Spleen (tissue), 11 donors: Measurements from ENCODE around the gene MMEL1. TPM values are rescaled to one million over a fixed set of nuclear protein-coding genes. Genes with fewer than 3 reads are reported as not detected.

Experiments used
- DNase-seq: peaks from one replicate; pipeline ENCODE4 v3.0.0-alpha.2; 2020
- H3K27ac ChIP-seq, 8 donors: fragments of 200-600 bp; sonication (generic) in 7 of 8; 1 replicate in 4 of 8; 2 replicates in 4 of 8; pipeline versions ENCODE4 v1.5.0 to v1.8.0; 2016 to 2021; ENCODE audit warnings: inconsistent platforms in 4 of 8, mild to moderate bottlenecking in 4 of 8, moderate library complexity in 1 of 8
- H3K27me3 ChIP-seq, 7 donors: fragments of 200-600 bp; sonication (generic) in 6 of 7; replicated peaks in 1 of 7; 1 replicate in 4 of 7; 2 replicates in 3 of 7; pipeline versions ENCODE4 v1.5.0 to v1.8.0; 2016 to 2021; ENCODE audit warnings: inconsistent platforms in 3 of 7, mild to moderate bottlenecking in 1 of 7
- H3K36me3 ChIP-seq, 6 donors: fragments of 200-600 bp; sonication (generic) in 5 of 6; 1 replicate in 4 of 6; 2 replicates in 2 of 6; pipeline versions ENCODE4 v1.5.0 to v1.8.0; 2016 to 2021; ENCODE audit warnings: inconsistent platforms in 2 of 6
- H3K4me1 ChIP-seq, 6 donors: fragments of 200-600 bp; sonication (generic) in 5 of 6; 1 replicate in 3 of 6; 2 replicates in 3 of 6; pipeline versions ENCODE4 v1.5.0 to v1.8.0; 2016 to 2021; ENCODE audit warnings: inconsistent platforms in 3 of 6
- H3K4me3 ChIP-seq, 8 donors: fragments of 200-600 bp; sonication (generic) in 7 of 8; 1 replicate in 4 of 8; 2 replicates in 4 of 8; pipeline versions ENCODE4 v1.5.0 to v1.8.0; 2016 to 2021; ENCODE audit warnings: inconsistent platforms in 4 of 8, mild to moderate bottlenecking in 4 of 8, moderate library complexity in 2 of 8
- H3K9me3 ChIP-seq, 8 donors: fragments of 200-600 bp; sonication (generic) in 7 of 8; 1 replicate in 4 of 8; 2 replicates in 4 of 8; pipeline versions ENCODE4 v1.5.0 to v1.8.0; 2016 to 2021; ENCODE audit warnings: inconsistent platforms in 4 of 8
- POLR2A ChIP-seq, 3 donors: fragments of 450-650 bp; IDR thresholded peaks; one replicate each; pipeline ENCODE4 v1.5.1; 2017; ENCODE audit warnings: antibody characterized with exemption in 3 of 3, mild to moderate bottlenecking in 1 of 3
- POLR2AphosphoS5 ChIP-seq, 3 donors: sonication (generic); formaldehyde crosslinking; IDR thresholded peaks; one replicate each; pipeline ENCODE4 v1.5.1; 2017; ENCODE audit warnings: antibody characterized with exemption in 3 of 3
- WGBS, 5 donors: extraction: QIAGEN DNeasy Blood & Tissue Kit in 3 of 5; methylation state at CpG; one replicate each; pipeline versions ENCODE4 v1.1.5 to v1.1.7; 2013 to 2018; 5-methylcytosine and 5-hydroxymethylcytosine counted together
- intact Hi-C: fragments of 100-400 bp; cut with DNase I; formaldehyde crosslinking; loops from one replicate; pipeline ENCODE4 v1.15.0; 2023; ENCODE audit warnings: low total_unique reads
- polyA plus RNA-seq, 3 donors: library from polyadenylated mRNA; stranded (reverse); fragments of 200-250 nt; gene quantifications; one replicate each; pipeline ENCODE4 v1.2.1, GENCODE V29; 2013
- total RNA-seq, 7 donors: library from RNA; depleted of rRNA in 3 of 7; stranded (reverse); fragments of >200 nt in 3 of 7; fragmentation: NEBNext Ultra II Directional in 4 of 7; extraction: Animal tissue kit (Norgen Biotek cat#: 25700) in 4 of 7; gene quantifications; one replicate each; pipeline versions ENCODE4 v1.1.0 to v1.2.1, GENCODE V29; 2016 to 2021
- TF ChIP-seq, protein P1 (sequence below), 11 experiments: fragments of 200-600 bp in 7 of 11; fragments of 450-650 bp in 4 of 11; sonication (generic) in 4 of 11; IDR thresholded peaks in 8 of 11; conservative IDR thresholded peaks in 3 of 11; 1 replicate in 7 of 11; 2 replicates in 4 of 11; pipeline versions ENCODE4 v1.4.0 to v1.8.0; 2016 to 2021; ENCODE audit warnings: antibody characterized with exemption in 11 of 11, inconsistent platforms in 4 of 11, mild to moderate bottlenecking in 1 of 11
- donor health status: healthy with polysubstance abuse.
- donor health status: DM: no; HTN: no; CAD: no; lungs with moderate emphysema.
- donor health status: DM: no; HTN: no; CAD: no.
- donor health status: Bipolar disorder and iron deficiency.
- donor health status: healthy.
- donor health status: DM: no; HTN: no; CAD: no.
- donor health status: DM: yes; HTN: yes; CAD: no.

Gene MMEL1
- total and polyA plus RNA-seq, 10 donors = 1.9 to 6.4 (median 3.3) TPM; not detected in 1

GRCh38 chr1:2567083-2567679 lies 65.6 kb downstream of the MMEL1 start:
- intact Hi-C loops = no loop called here
- 78 to 93% (median 91%) methylated on average over 11 to 16 of the region's 16 CpGs for WGBS, 5 donors
- Histone ChIP-seq H3K36me3 (peaks cover 0 to 22% (median 18%) of the 10 kb centered on the region in 6 donors), H3K4me1 (peaks cover 0 to 10% (median 3%) of the 10 kb centered on the region in 6 donors), H3K9me3 (no peaks in the 10 kb centered on the region), H3K27ac (no peak overlapping the region), H3K27me3 (no peaks in the 10 kb centered on the region), H3K4me3 (no peak overlapping the region)
- peak; percentile 47 to 80 (median 49) for TF ChIP-seq POLR2AphosphoS5 (IDR thresholded peaks at IDR 0.05)
- TF ChIP-seq POLR2A (IDR thresholded peaks at IDR 0.05) = no peak
- no peak for DNase-seq

DNA sequence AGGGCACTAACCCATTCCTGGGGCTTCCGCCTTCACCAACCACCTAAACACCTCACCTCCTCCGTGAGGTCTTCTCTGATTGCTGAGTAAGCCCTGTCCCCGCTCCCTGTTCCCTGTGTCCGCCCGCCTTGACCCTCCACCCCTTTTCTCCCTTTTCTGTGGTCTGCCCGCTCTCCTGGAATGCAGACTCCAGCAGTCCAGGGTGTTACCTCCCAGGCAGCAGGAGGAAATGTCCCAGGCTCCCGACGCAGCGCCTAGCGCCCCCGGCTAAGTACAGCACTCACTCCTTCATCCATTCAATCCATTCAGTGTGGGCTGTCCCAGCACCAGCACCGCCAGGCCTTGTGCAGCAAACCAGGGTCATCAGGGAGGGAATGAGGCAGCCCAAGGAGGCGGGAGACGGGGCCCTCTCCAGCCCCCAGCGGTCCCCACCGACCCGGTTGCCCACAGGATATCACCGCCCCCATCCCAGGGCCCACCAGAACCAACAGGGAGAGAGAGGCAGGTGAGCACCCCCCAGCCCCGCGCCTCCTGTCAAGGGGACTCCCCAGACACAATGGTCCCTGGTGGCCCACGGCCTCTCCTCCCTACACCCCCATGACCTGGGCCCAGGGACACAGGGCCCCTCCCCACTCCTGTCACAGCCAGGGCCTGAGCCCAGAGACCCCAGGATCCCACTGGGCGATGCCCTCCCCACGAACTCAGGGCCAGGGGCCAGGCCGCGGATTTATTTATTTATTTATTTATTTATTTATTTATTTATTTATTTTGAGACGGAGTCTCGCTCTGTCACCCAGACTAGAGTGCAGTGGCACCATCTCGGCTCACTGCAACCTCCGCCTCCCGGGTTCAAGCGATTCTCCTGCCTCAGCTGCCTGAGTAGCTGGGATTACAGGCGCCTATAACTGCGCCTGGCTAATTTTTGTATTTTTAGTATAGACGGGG lies 66.4 kb downstream of the MMEL1 start:
- Histone ChIP-seq H3K9me3 (no peaks in the 10 kb centered on the region), H3K36me3 (peaks cover 0 to 30% (median 26%) of the 10 kb centered on the region in 6 donors), H3K27ac (no peak overlapping the region), H3K4me1 (peaks cover 0 to 16% (median 3%) of the 10 kb centered on the region in 6 donors), H3K27me3 (no peaks in the 10 kb centered on the region), H3K4me3 (no peak overlapping the region)
- peak; percentile 27 to 72 (median 48) for TF ChIP-seq POLR2AphosphoS5 (IDR thresholded peaks at IDR 0.05)
- TF ChIP-seq, protein P1, sequence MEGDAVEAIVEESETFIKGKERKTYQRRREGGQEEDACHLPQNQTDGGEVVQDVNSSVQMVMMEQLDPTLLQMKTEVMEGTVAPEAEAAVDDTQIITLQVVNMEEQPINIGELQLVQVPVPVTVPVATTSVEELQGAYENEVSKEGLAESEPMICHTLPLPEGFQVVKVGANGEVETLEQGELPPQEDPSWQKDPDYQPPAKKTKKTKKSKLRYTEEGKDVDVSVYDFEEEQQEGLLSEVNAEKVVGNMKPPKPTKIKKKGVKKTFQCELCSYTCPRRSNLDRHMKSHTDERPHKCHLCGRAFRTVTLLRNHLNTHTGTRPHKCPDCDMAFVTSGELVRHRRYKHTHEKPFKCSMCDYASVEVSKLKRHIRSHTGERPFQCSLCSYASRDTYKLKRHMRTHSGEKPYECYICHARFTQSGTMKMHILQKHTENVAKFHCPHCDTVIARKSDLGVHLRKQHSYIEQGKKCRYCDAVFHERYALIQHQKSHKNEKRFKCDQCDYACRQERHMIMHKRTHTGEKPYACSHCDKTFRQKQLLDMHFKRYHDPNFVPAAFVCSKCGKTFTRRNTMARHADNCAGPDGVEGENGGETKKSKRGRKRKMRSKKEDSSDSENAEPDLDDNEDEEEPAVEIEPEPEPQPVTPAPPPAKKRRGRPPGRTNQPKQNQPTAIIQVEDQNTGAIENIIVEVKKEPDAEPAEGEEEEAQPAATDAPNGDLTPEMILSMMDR (IDR thresholded peaks at IDR 0.05 in 8 of 11, conservative IDR thresholded peaks at IDR 0.05 in 3 of 11) = no peak
- intact Hi-C loops = no loop called here
- 74 to 84% (median 81%) methylated on average over 32 to 34 of the region's 34 CpGs for WGBS, 5 donors
- no peak for DNase-seq

GRCh38 chr1:2564815-2565374 lies 67.9 kb downstream of the MMEL1 start:
- DNase-seq = no peak
- TF ChIP-seq POLR2AphosphoS5 (IDR thresholded peaks at IDR 0.05) = peak; percentile 4 to 58 (median 38)
- no peak for TF ChIP-seq POLR2A (IDR thresholded peaks at IDR 0.05)
- H3K4me1 ChIP-seq = peaks cover 0 to 29% (median 8%) of the 10 kb centered on the region in 6 donors

GRCh38 chr1:2564006-2564814 lies 68.6 kb downstream of the MMEL1 start:
- Histone ChIP-seq H3K36me3 (peaks cover 0 to 52% (median 48%) of the 10 kb centered on the region in 6 donors), H3K4me3 (no peak overlapping the region), H3K4me1 (peaks cover under 1 to 36% (median 13%) of the 10 kb centered on the region in 6 donors), H3K27ac (peak overlapping the region in 1 of 8 donors; percentile 14), H3K27me3 (no peaks in the 10 kb centered on the region), H3K9me3 (no peaks in the 10 kb centered on the region)
- DNase-seq = no peak
- TF ChIP-seq POLR2A (IDR thresholded peaks at IDR 0.05) (no peak), POLR2AphosphoS5 (IDR thresholded peaks at IDR 0.05) (peak; percentile 14 to 63 (median 25))
- intact Hi-C loops = no loop called here
- WGBS, 5 donors = 79 to 91% (median 88%) methylated on average over 16 to 20 of the region's 20 CpGs

More at GRCh38 chr1:2564815-2565374, 67.9 kb downstream of the MMEL1 start:
- intact Hi-C loops = no loop called here
- peak overlapping the region in 1 of 8 donors; percentile 14 for H3K27ac ChIP-seq
- no peaks in the 10 kb centered on the region for H3K27me3 ChIP-seq
- no peaks in the 10 kb centered on the region for H3K9me3 ChIP-seq
- H3K36me3 ChIP-seq = peaks cover 0 to 45% (median 41%) of the 10 kb centered on the region in 6 donors
- H3K4me3 ChIP-seq = no peak overlapping the region
- WGBS, 5 donors = 54 to 67% (median 60%) methylated on average over 8 to 14 of the region's 14 CpGs

DNA sequence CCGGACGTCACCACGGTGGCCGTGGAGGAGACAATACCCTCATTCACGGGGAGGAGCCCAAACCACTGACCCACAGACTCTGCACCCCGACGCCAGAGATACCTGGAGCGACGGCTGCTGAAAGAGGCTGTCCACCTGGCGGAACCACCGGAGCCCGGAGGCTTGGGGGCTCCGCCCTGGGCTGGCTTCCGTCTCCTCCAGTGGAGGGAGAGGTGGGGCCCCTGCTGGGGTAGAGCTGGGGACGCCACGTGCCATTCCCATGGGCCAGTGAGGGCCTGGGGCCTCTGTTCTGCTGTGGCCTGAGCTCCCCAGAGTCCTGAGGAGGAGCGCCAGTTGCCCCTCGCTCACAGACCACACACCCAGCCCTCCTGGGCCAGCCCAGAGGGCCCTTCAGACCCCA lies 69.6 kb downstream of the MMEL1 start:
- peaks cover 7 to 46% (median 23%) of the 10 kb centered on the region in 6 donors for H3K4me1 ChIP-seq
- no peaks in the 10 kb centered on the region for H3K27me3 ChIP-seq
- H3K27ac ChIP-seq = no peak overlapping the region
- 79 to 95% (median 92%) methylated on average over 6 to 18 of the region's 18 CpGs for WGBS, 5 donors
- intact Hi-C loops = no loop called here
- H3K4me3 ChIP-seq = no peak overlapping the region
- DNase-seq = no peak
- TF ChIP-seq, protein P1 (IDR thresholded peaks at IDR 0.05 in 8 of 11, conservative IDR thresholded peaks at IDR 0.05 in 3 of 11) = no peak
- TF ChIP-seq POLR2AphosphoS5 (IDR thresholded peaks at IDR 0.05) = peak in 1 of 3 donors; percentile 51
- TF ChIP-seq POLR2A (IDR thresholded peaks at IDR 0.05) = no peak
- H3K9me3 ChIP-seq = no peaks in the 10 kb centered on the region
- peaks cover 0 to 62% (median 58%) of the 10 kb centered on the region in 6 donors for H3K36me3 ChIP-seq
